NCI-H187 treated with DMSO at 0.1 percent for 48 hours (cell line): ENCODE data around the gene NPFF.

Experiments
- DNase-seq: peaks from one replicate; lab custom pipeline; 2025; lab: John Stamatoyannopoulos, UW

NPFF gene

GRCh38 chr12:53474819-53475218, 32.5 kb downstream of the NPFF start:
- DNase-seq: no peak

DNA sequence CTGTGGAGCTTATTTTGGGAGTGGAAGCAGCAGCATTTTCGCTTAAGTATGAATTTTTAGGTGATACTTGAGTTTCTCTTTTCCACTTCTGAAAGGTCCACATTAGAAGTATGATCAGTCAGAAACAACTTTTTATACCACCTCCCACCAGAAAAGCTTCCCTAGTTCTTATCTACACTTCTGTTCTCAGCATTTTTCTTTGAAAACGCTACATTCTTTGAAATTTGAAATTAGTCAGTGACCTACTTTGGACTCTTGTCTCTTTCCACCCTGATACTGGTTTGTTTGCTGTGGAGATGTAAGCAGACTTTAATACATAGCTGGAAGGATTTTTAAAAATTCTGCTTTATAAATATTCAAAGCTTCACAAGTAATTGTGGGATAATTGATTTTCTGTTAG, 33.2 kb downstream of the NPFF start:
- no peak for DNase-seq

- DNase-seq: no peak
Measured at GRCh38 chr12:53472056-53472582, 35.2 kb downstream of the NPFF start.

- DNase-seq: no peak
Measured at GRCh38 chr12:53468282-53468681, 39.0 kb downstream of the NPFF start.

GRCh38 chr12:53467880-53468279, 39.4 kb downstream of the NPFF start:
- no peak for DNase-seq

- no peak for DNase-seq
Measured at GRCh38 chr12:53467082-53467481, 40.2 kb downstream of the NPFF start.

DNA sequence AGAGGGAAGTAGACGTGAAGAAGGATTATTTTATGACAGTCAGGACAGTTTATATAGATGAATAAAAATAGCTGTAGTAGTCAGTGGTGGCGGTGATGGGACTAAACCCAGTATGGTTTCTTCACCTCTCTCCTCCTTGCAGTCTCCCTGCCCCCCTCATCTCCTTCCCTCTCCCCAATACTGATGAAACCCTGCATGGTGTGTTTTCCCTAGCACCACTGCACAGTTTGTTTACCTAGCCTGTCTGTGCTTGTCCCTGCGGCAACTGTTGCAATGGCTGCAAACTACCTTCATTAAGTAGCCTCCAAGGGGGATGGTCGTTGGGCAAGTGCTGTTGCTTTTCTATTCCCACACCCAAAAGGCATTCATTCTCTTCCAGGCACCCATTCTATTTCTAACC, 40.6 kb downstream of the NPFF start:
- no peak for DNase-seq

- no peak for DNase-seq
Measured at GRCh38 chr12:53465679-53466078, 41.6 kb downstream of the NPFF start.

DNA sequence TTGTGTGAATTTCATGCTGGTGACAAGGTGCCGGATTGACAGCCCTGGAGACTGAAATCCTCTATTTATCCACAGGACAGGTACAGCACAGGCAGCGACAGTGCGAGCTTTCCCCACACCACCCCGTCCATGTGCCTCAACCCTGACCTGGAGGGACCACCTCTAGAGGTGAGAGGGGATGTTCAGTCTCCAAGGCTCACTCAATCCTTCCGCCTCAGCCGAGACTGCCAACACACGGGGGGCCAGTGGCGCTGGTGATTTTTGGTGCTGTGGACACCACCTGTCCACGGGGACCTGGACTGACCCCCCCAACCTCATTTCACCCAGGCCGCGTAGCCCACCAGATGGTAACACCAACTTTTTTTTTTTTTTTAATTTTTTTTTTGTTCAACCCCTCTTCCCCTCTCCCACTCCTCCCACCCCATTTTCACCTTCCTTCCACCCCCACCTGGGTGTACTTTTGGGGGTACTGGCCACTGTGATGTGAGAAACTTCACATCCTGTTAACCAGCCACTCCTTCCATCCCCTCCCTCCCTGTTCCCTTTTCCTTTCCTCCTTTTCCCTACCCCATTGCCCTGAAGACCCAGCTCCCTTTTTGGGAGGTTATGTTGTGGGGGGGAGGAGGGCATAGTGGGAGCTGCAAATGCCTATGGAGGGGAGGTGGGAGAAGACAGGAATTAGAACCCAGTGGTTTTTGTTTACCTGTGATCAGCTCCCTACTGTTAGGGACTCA, 42.4 kb downstream of the NPFF start:
- no peak for DNase-seq

DNA sequence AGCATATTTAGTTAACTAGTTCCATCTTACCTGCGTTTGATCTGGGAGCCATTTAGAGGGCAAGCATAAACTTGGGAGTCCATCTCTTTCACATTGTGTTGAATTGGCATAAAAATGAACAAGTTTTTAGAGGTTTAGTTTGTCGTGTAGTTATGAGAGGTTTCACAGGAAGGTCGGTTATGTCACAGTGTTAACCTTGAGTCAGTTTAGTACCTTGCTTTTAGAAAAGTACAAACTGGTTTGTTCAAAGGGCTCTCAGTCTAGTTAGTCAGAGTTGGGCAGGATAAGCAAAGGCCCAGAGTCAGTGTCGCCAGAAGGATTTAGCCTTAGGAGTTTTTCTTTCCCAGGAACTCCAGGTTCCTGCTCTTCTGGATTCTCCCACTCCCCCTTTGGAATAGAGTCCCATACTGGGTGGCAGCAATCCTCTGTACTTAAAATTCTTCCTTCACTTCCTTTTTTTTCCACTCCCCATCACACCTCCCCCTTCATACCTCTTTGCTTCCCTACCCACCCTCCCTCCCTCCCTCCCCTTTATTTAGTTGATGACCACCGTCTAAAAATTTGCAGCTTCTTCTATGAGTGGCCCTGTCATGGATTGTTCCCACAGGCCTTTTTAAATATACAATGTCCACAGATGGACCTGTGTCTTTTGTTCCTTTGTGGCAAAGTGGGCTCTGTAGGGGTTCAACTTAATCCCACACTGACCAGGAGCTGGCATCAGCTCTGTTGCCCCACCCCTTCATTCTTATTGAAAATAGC, 43.3 kb downstream of the NPFF start:
- no peak for DNase-seq

DNA sequence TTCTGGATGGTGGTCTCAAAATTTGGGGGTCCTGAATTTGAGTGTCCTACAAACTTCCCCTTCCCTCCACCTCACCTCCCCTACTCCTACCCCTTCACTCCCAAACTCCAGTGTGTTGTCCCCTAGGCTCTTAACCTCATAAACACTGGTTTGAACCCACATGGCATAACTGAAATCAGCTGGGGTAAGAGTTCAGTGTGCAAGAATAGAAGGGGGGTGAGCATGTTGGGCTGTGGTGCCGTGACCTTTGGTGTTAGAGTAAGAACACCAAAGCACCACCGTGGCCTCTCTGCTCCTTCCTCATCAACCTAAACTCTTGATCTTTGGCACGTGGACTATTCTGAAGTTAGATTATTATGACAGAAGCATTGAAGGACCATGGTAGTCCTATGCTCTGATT, 44.3 kb downstream of the NPFF start:
- no peak for DNase-seq

GRCh38 chr12:53461591-53461990, 45.7 kb downstream of the NPFF start:
- no peak for DNase-seq

DNA sequence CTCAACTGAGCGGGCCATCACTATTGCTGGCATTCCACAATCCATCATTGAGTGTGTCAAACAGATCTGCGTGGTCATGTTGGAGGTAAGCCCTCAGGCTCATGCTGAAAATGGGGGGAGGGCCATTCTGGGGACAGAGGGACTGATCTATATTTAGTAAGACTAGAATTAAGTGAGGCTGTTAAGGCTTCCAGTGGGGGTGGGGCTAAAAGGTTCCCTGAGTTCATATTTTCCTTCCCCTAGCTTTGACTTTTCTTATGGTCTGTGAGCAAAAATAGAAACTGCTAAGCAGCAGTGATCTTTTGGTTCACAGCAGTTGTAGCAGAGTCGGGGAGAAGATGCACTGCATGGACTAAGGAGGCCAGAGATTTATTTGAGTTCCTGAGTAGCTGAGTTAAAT, 46.2 kb downstream of the NPFF start:
- DNase-seq: no peak

GRCh38 chr12:53459097-53459496, 48.2 kb downstream of the NPFF start:
- DNase-seq: no peak
